Peyer's patch (tissue), 4 donors: ENCODE results near the gene MYH13.

Experiments
- CTCF ChIP-seq, 6 experiments: fragments of 450-650 bp in 4 of 6; fragments of 200-600 bp in 2 of 6; sonication (generic) in 1 of 6; IDR thresholded peaks; one replicate each; pipeline ENCODE4 v1.5.1; 2017 to 2019; ENCODE audit warnings: antibody characterized with exemption in 6 of 6, mild to moderate bottlenecking in 3 of 6, moderate library complexity in 1 of 6
- POLR2A ChIP-seq, 2 donors: fragments of 450-650 bp; IDR thresholded peaks; one replicate each; pipeline ENCODE4 v1.5.1; 2017; ENCODE audit warnings: antibody characterized with exemption in 2 of 2, mild to moderate bottlenecking in 2 of 2, moderate library complexity in 2 of 2

- TF ChIP-seq CTCF (IDR thresholded peaks at IDR 0.05) = no peak
- no peak for TF ChIP-seq POLR2A (IDR thresholded peaks at IDR 0.05)
These were observed 80.5 kb downstream of the MYH13 start for GRCh38 chr17:10292057-10292937.
